Activated CD4-positive, alpha-beta T cell treated with anti-CD3 and anti-CD28 coated beads for 24 hours (primary cell): Measurements from ENCODE around the gene MYADM.
"Not testable (repeated sequence)": the region's sequence is repeated elsewhere in the genome, so short reads cannot be mapped to it uniquely, and the experiment has no call there.

Experiments
- DNase-seq, 2 donors: peaks; one replicate each; pipeline ENCODE4 v3.0.0-alpha.2; 2020; ENCODE audit warnings: low read depth in 2 of 2

MYADM gene, protein sequence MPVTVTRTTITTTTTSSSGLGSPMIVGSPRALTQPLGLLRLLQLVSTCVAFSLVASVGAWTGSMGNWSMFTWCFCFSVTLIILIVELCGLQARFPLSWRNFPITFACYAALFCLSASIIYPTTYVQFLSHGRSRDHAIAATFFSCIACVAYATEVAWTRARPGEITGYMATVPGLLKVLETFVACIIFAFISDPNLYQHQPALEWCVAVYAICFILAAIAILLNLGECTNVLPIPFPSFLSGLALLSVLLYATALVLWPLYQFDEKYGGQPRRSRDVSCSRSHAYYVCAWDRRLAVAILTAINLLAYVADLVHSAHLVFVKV

DNA sequence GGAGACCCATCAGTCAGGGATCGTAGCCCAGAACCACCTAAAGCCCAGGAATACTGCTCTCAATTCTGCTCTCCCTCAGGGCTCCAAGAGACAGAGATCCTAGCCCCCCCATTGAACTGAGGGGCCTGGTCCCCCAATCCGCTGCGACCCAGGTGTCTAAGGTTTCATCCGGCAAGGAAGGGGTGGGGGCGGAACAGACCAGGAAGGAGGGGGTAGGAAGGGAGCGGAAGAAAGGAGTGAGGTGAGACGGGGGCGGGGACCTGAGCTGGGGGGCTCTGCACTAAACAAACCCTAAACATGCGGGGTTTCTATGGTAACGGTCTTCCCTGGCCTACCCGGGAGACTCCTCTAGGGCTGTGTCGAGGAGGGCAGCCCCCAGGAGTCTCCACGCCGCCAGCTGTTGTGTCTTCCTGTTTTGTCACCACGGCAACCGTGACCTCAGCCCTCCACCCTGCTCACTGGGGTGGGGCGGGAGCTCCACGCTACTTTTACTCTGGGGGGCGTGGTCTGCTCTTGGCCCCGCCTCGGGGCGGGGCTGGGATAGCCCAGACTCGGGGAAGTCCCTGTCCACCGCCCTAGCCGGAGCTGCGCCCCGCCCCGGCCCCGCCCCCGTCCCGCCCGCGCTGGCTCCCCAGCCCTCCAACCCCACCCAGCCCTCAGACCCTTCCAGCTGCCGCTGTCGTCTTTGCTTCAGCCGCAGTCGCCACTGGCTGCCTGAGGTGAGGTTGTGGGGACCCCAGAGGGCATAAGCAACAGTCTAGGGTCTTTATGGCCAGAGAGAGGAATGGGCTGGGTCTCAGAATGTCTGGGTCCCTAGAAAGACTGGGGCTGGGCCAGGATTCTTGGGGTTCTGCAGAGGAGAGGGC, at the start of gene MYADM:
Gene MYADM, plus strand, starts transcription at position 659 of the 866 bp plus-strand sequence. CDS start 5,647 bp downstream, outside the sequence.
- DNase-seq, result peak; percentile 96 to 98

DNA sequence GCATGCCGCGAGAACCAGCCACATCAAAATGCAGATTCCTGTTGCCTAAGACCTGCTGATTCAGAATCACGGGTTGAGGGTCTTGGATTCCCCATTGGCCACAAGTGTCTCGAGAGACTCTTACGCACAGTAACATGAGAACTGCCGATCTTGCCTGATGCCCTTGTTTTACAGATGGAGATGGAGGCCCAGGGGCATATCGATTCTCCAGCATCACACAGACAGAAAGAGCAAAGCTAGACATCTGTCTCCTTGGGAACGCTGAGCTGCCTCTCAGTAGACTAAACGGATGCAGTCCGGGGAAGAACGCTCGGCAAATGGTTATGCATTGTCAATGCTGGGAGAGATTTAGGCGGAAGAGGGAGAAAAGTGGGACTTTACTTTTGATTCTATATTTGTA, 48.9 kb upstream of the MYADM start:
- DNase-seq, result no peak

DNA sequence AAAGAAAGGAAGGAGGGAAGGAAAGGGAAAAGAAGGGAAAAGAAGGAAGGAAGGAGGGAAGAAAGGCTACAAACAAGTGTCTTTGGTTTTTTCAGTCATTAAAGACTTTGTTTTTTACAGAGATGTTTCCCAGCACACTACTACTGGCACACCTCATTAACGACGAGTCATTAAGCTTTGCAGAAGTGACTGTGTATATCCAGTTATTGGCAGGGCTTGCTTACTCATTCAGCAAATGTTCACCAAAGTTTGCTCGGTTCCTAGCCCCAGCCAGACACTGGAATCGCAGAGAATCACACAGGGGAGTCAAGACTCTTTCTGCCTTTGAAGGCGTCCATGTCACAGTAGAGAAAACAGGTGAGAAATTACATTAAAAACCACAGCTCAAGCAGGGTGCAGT, 47.8 kb upstream of the MYADM start:
- no peak for DNase-seq

DNA sequence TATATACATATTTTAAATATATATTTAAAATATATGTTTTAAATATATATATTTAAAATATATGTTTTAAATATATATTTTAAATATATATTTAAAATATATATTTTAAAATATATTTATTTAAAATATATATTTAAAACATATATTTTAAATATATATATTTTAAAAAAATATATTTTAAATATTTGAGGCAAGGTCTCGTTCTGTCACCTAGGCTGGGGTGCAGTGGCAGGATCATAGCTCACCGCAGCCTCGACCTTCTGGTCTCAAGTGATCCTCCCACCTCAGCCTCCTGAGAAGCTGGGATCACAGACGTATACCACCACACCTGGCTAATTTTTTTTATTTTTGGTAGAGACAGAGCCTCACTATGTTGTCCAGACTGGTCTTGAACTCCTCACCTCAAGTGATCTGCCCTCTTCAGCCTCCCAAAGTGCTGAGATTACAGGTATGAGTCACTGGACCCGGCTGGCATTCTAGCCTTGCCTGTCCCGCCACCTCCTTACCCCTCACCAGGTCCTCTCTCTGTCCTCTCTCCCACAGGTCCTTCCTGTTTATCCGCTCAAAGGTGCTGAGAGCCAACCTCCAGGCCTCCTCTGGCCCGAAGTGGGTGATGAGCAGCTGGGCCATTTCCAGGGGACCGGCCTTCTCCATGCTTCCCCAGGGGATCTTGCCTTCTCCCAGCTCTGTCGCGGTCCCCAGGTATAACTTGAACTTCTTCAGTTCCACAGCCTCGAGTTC, 44.1 kb upstream of the MYADM start:
- DNase-seq, result no peak

DNA sequence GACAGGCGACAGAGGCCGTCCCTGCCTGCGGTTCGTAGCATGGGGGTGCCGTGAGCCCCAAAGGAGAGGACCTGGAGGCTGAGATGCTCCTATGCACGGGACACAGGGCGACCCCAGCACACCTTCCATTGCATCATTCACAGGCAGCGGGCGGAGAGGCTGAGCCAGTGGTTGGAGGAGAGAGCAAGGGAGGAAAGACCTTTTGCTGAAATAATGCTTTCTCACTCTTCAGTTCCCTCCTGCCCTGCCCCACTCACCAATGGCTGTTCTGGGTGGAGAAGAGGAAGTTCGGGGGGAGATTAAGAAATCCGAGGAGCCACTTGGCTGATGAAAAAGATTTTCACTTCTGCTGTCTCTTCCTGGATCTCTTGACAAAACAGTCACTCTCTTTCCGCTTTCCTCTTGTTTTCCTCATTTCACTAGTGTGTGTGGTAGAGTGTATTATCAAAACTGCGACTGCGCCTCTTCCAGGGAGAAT, 43.5 kb upstream of the MYADM start, which contains the start of gene NLRP12:
Gene NLRP12, minus strand, starts transcription at position 181 of the 478 bp plus-strand sequence. Its CDS starts 140 bp downstream, at position 41.
- DNase-seq, result no peak

DNA sequence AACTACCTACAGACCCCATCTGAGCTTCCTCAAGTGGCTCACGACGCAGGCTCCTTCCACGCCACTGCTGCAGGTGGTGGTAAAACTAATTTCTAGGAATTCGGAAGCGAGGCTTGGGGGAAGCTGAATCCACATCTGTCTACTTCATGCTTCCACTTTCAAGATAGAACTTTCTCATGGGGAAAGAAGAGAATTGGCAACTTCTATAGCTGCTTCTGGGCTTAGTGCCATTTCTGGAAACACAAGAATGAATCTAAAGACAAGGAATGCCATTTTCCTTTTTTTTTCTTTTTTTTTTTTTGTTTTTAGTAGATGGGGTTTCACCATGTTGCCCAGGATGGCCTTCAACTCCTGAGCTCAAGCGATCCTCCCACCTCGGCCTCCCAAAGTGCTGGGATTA, 40.8 kb upstream of the MYADM start:
- no peak for DNase-seq

DNA sequence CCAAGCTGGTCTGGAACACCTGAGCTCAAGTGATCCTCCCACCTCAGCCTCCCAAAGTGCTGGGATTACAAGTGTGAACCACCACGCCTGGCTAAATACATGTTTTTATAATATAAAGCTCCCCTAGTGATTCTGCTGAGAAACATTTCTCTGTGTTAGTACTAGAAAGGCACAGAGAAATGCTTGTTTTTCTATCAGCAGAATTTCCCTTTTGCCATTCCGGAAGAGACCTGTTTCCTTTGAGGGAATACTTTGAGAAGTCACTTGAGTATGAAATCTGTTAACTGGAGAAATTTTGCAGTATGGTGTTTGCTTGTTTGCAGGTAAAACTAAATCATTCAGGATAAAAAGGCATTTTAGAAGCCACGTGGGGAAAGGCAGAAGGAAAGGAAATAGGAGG, 39.2 kb upstream of the MYADM start:
- DNase-seq, result no peak

DNA sequence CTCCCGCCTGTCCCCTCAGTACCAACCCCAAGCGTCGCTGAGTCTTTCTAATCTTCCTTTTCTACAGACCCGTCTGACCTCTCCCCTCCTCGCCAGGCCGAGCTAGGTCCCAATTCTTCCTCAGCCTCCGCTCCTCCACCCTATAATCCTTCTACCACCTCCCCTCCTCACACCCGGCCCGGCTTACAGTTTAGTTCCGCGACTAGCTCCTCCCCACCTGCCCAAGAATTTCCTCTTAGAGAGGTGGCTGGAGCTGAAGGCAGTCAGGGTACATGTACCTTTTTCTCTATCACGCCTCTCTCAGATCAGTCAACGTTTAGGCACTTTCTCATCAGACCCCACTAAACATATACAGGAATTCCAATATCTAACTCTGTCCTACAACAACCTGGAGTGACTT, 34.8 kb upstream of the MYADM start:
- DNase-seq, result not testable (repeated sequence)

DNA sequence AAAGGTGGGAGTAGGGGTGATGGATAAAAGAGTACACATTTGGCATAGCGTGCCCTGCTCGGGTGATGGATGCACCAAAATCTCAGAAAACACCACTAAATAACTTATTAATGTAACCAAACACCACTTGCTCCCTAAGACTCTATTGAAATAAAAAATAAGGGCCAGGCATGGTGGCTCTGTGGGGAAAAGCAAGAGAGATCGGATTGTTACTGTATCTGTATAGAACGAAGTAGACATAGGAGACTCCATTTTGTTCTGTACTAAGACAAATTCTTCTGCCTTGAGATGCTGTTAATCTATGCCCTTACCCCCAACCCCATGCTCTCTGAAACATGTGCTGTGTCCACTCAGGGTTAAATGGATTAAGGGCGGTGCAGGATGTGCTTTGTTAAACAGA, 29.2 kb upstream of the MYADM start:
- not testable (repeated sequence) for DNase-seq

DNA sequence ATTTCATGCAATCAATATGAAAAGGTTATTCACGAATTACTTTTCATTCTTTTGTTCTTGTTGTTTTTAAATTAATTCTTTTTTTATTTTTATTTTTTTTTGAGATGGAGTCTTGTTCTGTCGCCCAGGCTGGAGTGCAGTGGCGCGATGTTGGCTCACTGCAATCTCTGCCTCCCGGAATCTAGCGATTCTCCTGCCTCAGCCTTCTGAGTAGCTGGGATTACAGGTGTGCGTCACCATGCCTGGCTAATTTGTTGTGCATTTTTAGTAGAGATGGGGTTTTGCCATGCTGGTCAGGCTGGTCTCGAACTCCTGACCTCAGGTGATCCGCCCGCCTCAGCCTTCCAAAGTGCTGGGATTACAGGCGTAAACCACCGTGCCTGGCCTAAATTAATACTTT, 27.4 kb upstream of the MYADM start:
- not testable (repeated sequence) for DNase-seq

DNA sequence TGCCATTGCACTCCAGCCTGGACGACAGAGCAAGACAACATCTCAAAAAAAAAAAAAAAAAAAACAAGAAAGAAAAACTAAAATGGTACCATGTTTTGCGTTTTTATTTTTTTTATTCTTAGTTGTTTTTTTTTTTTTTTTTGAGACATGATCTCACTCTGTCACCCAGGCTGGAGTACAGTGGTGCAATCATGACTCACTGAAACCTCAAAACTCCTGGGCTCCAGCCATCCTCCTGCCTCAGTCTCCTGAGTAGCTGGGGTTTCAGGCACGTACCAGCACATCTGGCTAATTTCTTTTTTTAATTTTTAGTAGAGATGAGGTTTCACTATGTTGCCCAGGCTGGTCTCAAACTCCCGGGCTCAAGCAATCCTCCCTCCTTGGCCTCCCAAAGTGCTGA, 26.8 kb upstream of the MYADM start:
- not testable (repeated sequence) for DNase-seq

DNA sequence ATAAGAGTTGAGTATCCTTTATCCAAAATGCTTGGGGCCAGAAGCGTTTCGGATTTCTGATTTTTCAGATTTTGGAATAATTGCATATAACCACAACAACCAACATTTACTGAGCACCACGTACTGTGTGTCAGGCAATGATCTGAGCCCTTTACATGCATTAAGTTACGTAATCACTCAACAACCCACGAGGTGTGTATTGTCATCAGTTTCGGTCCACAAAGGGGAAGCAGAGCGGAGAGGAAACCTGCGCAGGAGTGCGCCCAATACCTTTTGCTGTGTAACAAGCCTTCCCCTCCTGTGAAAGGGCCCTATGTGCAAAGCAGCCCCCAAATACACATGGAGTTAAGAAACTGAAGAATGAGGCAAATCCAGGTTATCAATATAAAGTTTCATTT, 22.8 kb upstream of the MYADM start:
- DNase-seq, result no peak

DNA sequence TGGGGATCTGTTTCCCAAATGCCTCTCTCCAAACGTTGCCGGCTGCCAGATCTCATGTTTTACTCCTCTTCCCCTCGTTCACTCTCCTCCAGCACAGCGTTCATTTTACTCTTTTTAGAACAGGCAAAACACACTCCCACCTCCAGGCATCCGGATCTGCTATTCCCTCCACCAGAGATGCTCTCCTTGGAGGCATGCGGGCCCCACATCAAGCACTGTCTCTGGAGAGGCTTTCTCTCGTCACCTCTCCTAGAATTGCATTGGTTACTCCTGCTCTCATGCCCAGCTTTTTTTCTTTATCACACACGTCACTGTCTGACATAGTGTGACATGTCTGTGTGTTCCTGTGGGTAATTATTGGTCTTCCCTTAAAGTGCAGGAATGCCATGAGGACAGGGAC, 20.1 kb upstream of the MYADM start:
- no peak for DNase-seq

DNA sequence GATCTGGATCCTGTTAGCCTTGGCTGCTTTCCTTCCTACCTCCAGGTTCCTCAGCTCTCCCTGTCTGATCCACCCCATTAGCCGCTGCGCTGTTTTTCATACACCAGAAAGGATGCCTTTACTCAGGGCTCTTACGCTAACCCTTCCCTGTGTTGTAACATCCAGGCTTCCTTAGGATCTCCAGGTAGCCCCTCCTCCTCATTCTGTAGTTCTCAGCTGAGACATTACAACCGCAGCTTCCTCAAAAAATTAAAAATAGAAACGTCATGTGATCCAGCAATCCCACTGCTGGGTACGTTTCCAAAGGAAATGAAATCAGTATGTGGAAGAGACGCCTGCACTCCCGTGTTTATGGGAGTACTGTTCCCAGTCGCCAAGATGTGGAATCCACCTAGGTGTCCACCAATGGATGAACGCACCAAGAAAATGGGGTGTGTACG, 18.4 kb upstream of the MYADM start:
- no peak for DNase-seq

DNA sequence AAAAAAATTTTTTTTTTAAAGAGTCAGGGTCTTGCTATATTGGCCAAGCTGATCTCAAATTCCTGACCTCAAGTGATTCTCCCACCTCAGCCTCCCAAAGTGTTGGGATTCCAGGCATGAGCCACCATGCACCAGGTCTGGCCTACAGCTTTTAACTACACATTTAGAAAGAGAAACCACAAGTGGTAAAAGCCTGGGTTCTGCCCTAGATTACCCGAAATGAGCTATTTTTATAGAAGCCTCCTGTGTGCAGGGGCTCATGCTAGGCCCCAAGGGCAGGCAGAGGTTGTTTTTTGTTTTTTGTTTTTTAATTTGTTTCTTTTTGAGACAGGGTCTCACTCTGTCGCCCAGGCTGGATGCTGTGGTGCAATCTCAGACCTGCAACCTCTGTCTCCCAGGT, 14.0 kb upstream of the MYADM start:
- no peak for DNase-seq

DNA sequence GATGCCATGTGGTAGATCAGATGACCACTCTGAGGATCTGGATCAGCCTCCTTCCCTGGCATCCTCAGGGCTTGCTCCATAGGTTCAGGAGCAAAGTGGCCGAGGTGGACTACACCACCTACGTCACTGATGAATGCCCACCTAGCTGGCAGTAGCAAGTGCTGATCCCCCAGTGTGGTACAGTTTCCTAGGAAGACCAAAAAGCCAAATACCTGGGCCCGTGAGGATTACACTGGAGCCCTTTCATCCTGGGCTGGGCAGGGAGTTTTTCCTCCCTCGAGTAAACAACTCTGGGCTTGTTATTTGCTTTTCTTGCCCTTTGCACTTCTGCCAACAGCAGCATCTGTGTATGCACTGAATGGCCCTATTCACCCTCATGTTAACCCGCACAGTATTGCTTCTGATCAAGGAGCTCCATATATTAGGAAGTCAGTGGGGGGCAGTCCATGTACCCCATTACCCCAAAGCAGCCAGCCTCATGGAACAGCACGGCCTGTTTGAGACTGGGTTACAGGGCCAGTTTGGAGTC, 3.3 kb upstream of the MYADM start:
- DNase-seq, result no peak

DNA sequence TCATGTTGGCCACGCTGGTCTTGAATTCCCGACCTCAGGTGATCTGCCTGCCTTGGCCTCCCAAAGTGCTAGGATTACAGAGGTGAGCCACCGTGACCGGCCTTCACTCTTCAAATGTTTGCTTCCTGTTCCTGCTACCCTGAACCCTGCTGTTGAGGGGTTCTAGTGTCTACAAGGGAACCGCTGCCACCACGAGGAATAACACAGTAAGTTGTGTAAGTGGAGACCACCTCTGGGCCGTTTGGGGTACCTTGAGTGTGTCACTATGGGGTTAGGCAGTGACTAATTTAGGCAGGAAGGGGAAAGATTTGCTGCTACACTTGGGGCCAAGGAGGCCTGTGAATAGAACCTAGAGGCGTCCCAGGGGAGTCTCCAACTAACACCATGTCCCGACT, 2.2 kb upstream of the MYADM start:
- no peak for DNase-seq

DNA sequence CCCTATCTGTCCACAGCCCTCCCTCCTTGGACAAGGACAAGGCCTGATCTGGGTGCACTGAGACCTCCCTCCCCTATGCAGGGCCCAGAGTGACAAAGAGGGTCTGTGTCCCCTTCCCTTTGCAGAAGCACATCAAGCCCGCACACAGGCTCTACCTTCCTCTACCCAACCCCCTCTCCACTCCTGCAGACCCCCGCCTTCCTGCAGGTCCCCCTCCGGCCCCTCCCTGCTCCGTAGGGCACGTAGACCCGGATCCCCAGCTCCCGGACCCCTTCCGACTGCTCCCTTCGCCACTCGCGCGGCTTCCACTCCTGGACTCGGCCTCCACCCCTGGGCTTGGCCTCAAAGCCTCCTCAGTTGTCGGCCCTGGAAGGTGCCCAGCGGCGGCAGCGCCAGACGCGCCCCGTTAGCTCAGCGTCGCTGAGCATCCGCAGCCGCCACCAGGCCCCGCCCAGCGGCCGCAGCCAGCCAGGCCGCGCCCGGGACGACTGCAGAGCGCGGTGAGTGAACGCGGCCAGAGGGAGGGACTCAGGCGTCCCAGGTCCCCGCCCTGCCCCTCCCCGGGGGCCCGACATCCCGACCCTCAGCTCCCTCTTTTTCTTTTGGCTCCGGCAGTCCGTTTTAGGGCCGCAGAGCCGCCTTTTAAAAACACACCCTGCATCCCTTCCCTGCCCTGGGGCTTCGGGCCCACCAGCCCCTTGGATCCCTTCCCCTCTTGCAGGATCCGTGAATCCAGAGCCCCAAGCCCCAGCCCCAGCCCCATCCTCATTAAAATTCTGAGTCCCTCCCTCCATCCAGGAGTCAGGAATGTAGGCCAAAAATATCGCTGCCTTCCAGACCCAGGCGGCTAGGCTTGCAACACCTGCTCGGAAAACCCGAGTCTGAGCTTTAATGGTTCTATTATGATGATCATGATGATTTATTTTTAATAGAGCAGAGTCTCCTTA, 1.5 kb upstream of the MYADM start:
- peak in 1 of 2 donors; percentile 42 for DNase-seq

DNA sequence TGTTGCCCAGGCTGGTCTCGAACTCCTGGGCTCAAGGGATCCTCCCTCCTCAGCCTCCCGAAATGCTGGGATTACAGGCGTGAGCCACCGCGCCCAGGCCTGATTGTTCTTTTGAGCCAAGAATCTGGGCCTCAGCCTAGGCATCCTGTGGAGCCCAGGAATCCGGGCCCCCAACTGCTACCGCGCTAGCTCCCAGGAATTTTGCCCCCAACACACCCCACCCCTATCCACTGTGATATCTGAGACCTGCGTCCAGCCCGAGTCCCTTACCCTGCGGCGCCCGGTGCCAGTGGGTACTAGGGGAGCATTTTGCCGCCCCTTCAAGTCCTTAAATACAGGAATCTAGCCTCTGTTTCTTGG, 838 bp upstream of the MYADM start:
- no peak for DNase-seq

DNA sequence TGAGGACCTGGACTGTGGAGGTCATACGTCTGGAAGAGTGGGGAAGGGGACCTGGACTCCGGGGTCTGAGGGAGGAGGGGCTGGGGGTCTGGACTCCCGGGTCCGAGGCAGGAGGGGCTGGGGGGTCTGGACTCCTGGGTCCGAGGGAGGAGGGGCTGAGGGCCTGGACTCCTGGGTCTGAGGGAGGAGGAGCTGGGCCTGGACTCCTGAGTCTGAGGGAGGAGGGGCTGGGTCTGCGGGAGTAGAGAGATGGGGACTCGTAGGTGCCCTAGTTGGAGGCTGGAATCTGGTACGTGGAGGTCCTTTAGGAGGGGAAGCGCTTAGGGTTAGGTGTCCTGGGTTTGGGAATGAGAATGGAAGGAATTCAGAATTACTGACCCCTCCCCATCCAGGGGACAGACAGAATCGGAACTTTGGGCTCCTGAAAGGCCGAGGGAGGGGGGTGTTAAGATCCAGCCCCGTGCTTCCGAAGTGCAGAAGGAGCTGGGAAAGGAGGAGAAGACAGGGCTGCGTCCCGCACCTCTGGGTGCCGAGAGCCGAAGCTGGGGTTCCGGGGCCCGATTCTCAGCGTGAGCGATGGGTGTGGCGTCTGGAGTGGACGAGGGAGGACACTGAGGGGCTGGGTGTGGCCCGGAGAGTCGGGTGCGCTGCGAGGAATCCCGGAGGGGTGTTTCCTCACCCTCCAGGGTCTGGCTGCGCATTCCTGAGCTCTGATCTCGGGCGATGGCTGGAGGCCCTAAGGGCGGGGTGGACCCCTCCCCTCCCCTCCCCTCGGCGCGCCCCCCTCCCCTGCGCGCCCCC, 608 bp downstream of the MYADM start:
- DNase-seq, result no peak
